B cell (primary cell): ENCODE data around the gene PITPNB. TPM values are rescaled to one million over a fixed set of nuclear protein-coding genes. Genes with fewer than 3 reads are reported as not detected.

ENCODE experiments used
- ATAC-seq: fragments of 200-7000 bp; cut with Tn5 transposase; one replicate; pipeline ENCODE4 v1.10.0; 2021; ENCODE audit warnings: low read depth, mild to moderate bottlenecking, moderate number of reproducible peaks, moderate library complexity
- CTCF ChIA-PET: fragments of 350-600 bp; sonication (Branson Sonifier 250); formaldehyde crosslinking; loops from one replicate; lab custom pipeline; 2021; ENCODE audit warnings: antibody characterized with exemption, inconsistent platforms; lab: Charles Lee
- POLR2A ChIA-PET: fragments of 350-600 bp; sonication (Branson Sonifier 250); formaldehyde crosslinking; loops from one replicate; lab custom pipeline; 2021; ENCODE audit warnings: antibody characterized with exemption; lab: Charles Lee
- DNase-seq: peaks from one replicate; pipeline ENCODE4 v3.0.0; 2013
- H2AFZ ChIP-seq: 2 replicates; pipeline ENCODE4 v1.6.1; 2012; ENCODE audit warnings: mild to moderate bottlenecking, low read depth, low read length; ENCODE audit not compliant: insufficient read depth, poor library complexity, severe bottlenecking
- H3K27ac ChIP-seq, 2 donors: 1 replicate in 1 of 2; 2 replicates in 1 of 2; pipeline ENCODE4 v1.5.1; 2012 to 2013; ENCODE audit warnings: low read length in 2 of 2, mild to moderate bottlenecking in 2 of 2, moderate library complexity in 1 of 2
- H3K27me3 ChIP-seq, 4 experiments: fragments of 200-600 bp in 1 of 4; sonication (generic) in 1 of 4; replicated peaks in 1 of 4; 1 replicate in 2 of 4; 2 replicates in 2 of 4; pipeline versions ENCODE4 v1.6.1 to v1.7.0; 2013 to 2016; ENCODE audit warnings: low read length in 3 of 4, mild to moderate bottlenecking in 2 of 4, mixed read lengths in 1 of 4, moderate library complexity in 1 of 4; ENCODE audit not compliant: insufficient read depth in 4 of 4, control insufficient read depth in 3 of 4; ENCODE audit errors: control extremely low read depth in 1 of 4
- H3K36me3 ChIP-seq, 2 experiments: replicated peaks in 1 of 2; 1 replicate in 1 of 2; 2 replicates in 1 of 2; pipeline versions ENCODE4 v1.6.1 to v1.7.1; 2013; ENCODE audit warnings: low read length in 1 of 2; ENCODE audit not compliant: insufficient read depth in 2 of 2, control insufficient read depth in 1 of 2; ENCODE audit errors: control extremely low read depth in 1 of 2, extremely low read depth in 1 of 2
- H3K4me1 ChIP-seq, 2 donors: fragments of 200-600 bp in 1 of 2; sonication (generic) in 1 of 2; 1 replicate in 1 of 2; 2 replicates in 1 of 2; pipeline versions ENCODE4 v1.5.1 to v1.6.1; 2013 to 2017; ENCODE audit warnings: low read length in 2 of 2; ENCODE audit not compliant: control insufficient read depth in 2 of 2, insufficient read depth in 2 of 2
- H3K4me2 ChIP-seq: replicated peaks from 2 replicates; pipeline ENCODE3; 2012; ENCODE audit warnings: mild to moderate bottlenecking, low read depth, low read length; ENCODE audit not compliant: poor library complexity, severe bottlenecking
- H3K4me3 ChIP-seq, 5 experiments: fragments of 200-600 bp in 1 of 5; sonication (generic) in 1 of 5; 1 replicate in 3 of 5; 2 replicates in 2 of 5; pipeline versions ENCODE4 v1.5.1 to v1.7.0; 2011 to 2016; ENCODE audit warnings: low read length in 4 of 5, mild to moderate bottlenecking in 4 of 5, low read depth in 2 of 5, control low read depth in 1 of 5, moderate library complexity in 1 of 5; ENCODE audit not compliant: insufficient read depth in 1 of 5; ENCODE audit errors: control extremely low read depth in 1 of 5, extremely low read depth in 1 of 5
- H3K79me2 ChIP-seq: fragments of 200-600 bp; sonication (generic); one replicate; pipeline ENCODE4 v1.6.0; 2016; ENCODE audit warnings: low read length; ENCODE audit not compliant: control insufficient read depth, insufficient read depth
- H3K9ac ChIP-seq: fragments of 200-600 bp; sonication (generic); 2 replicates; pipeline ENCODE4 v1.6.1; 2017; ENCODE audit warnings: mild to moderate bottlenecking, low read length, moderate library complexity
- H3K9me3 ChIP-seq, 3 donors: one replicate each; pipeline versions ENCODE4 v1.6.1 to v1.7.1; 2013; ENCODE audit warnings: low read length in 2 of 3; ENCODE audit not compliant: control insufficient read depth in 2 of 3, insufficient read depth in 1 of 3; ENCODE audit errors: control extremely low read depth in 1 of 3
- H4K20me1 ChIP-seq: 2 replicates; pipeline ENCODE4 v1.6.0; 2012; ENCODE audit warnings: mild to moderate bottlenecking, low read length; ENCODE audit not compliant: insufficient read depth, control insufficient read depth, poor library complexity, severe bottlenecking
- H3K27ac Mint-ChIP-seq: one replicate; pipeline ENCODE4 v1.8.0; 2021; ENCODE audit warnings: mixed read lengths
- H3K27me3 Mint-ChIP-seq: one replicate; pipeline ENCODE4 v1.8.0; 2021; ENCODE audit warnings: mixed read lengths
- H3K4me1 Mint-ChIP-seq: one replicate; pipeline ENCODE4 v1.8.0; 2021; ENCODE audit warnings: mixed read lengths
- H3K4me3 Mint-ChIP-seq: one replicate; pipeline ENCODE4 v1.8.0; 2021; ENCODE audit warnings: mixed read lengths
- H3K9me3 Mint-ChIP-seq: one replicate; pipeline ENCODE4 v1.8.0; 2022; ENCODE audit warnings: mixed read lengths; ENCODE audit not compliant: insufficient read depth
- CTCF ChIP-seq: fragments of 200-600 bp; IDR thresholded peaks from one replicate; pipeline ENCODE4 v1.8.0; 2022; ENCODE audit warnings: antibody characterized with exemption, mild to moderate bottlenecking
- EZH2 ChIP-seq: IDR thresholded peaks from 2 replicates; pipeline ENCODE4 v1.6.1; 2012; ENCODE audit warnings: borderline replicate concordance, low read depth, mild to moderate bottlenecking, moderate library complexity, low read length; ENCODE audit not compliant: insufficient read depth, poor library complexity, severe bottlenecking
- WGBS: methylation state at CpG from one replicate; pipeline ENCODE4 v1.1.5; 2013; ENCODE audit warnings: missing lambda C conversion rate; ENCODE audit not compliant: insufficient coverage; 5-methylcytosine and 5-hydroxymethylcytosine counted together
- intact Hi-C: fragments of 100-400 bp; cut with micrococcal nuclease; formaldehyde crosslinking; loops from one replicate; pipeline ENCODE4 v1.10.0; 2022
- polyA plus RNA-seq: library from polyadenylated mRNA; depleted of rRNA; stranded (reverse); fragments of >200 nt; gene quantifications from 2 replicates; pipeline ENCODE4 v1.2.3, GENCODE V29; 2012
- total RNA-seq, 2 donors: library from RNA; stranded (reverse); fragments of 120-200 nt in 1 of 2; gene quantifications; 1 replicate in 1 of 2; 2 replicates in 1 of 2; pipeline versions ENCODE4 v1.2.3 to v1.2.4, GENCODE V29; 2013 to 2022

PITPNB gene
- total and polyA plus RNA-seq, 2 donors (not counting 1 experiment from before 2014, with no cell fraction given) = 17.5 to 82.3 TPM

- H3K79me2 ChIP-seq = no peaks in the 10 kb centered on the region
- H3K9me3 ChIP-seq = peaks cover 0 to 3% (median 0%) of the 10 kb centered on the region in 3 donors
- ChIA-PET POLR2A (no interaction called here), CTCF (interaction anchor here (1.3 kb wide), 1 partner anchor 172 kb away, joined by 3 read pairs; no protein-coding TSS in a partner anchor)
- no peaks in the 10 kb centered on the region for H3K4me1 Mint-ChIP-seq
- no peak overlapping the region for H3K4me2 ChIP-seq
- DNase-seq (no peak), ATAC-seq (no peak)
- WGBS = 100% methylated on average over 1 of the region's 1 CpG
- no peaks in the 10 kb centered on the region for H3K9me3 Mint-ChIP-seq
- H3K27ac ChIP-seq = no peak overlapping the region
- no peak overlapping the region for H3K4me3 Mint-ChIP-seq
- H3K4me3 ChIP-seq = no peak overlapping the region
- intact Hi-C loops = no loop called here
- TF ChIP-seq CTCF (no peak), EZH2 (no peak)
- no peak overlapping the region for H3K9ac ChIP-seq
- peaks cover 3 to 50% of the 10 kb centered on the region in 2 experiments for H3K36me3 ChIP-seq
- H3K27ac Mint-ChIP-seq = no peak overlapping the region
- no peak overlapping the region for H2AFZ ChIP-seq
- H3K4me1 ChIP-seq = no peaks in the 10 kb centered on the region
- no peaks in the 10 kb centered on the region for H4K20me1 ChIP-seq
- no peaks in the 10 kb centered on the region for H3K27me3 Mint-ChIP-seq
- H3K27me3 ChIP-seq = no peaks in the 10 kb centered on the region
Measured at GRCh38 chr22:27848005-27848404, 71.1 kb downstream of the PITPNB start.

- H3K27ac ChIP-seq = no peak overlapping the region
- no peaks in the 10 kb centered on the region for H3K27me3 Mint-ChIP-seq
- H3K4me3 Mint-ChIP-seq = no peak overlapping the region
- CTCF ChIA-PET = interaction anchor here (0.6 kb wide), 1 partner anchor 223 kb away, joined by 4 read pairs; no protein-coding TSS in a partner anchor
- H3K27ac Mint-ChIP-seq = no peak overlapping the region
- no peak overlapping the region for H3K4me3 ChIP-seq
- no peaks in the 10 kb centered on the region for H3K9me3 Mint-ChIP-seq
- DNase-seq = no peak
- peaks cover 0 to 3% (median 0%) of the 10 kb centered on the region in 3 donors for H3K9me3 ChIP-seq
- no peak for TF ChIP-seq EZH2
- no peak for TF ChIP-seq CTCF
- H3K79me2 ChIP-seq = no peaks in the 10 kb centered on the region
- no peak overlapping the region for H2AFZ ChIP-seq
- H3K4me2 ChIP-seq = no peak overlapping the region
- no peaks in the 10 kb centered on the region for H3K4me1 Mint-ChIP-seq
- POLR2A ChIA-PET = no interaction called here
- H3K9ac ChIP-seq = no peak overlapping the region
- no peaks in the 10 kb centered on the region for H3K27me3 ChIP-seq
- peaks cover 0 to 39% of the 10 kb centered on the region in 2 experiments for H3K36me3 ChIP-seq
- no peaks in the 10 kb centered on the region for H3K4me1 ChIP-seq
- ATAC-seq = no peak
- intact Hi-C loops = no loop called here
- no peaks in the 10 kb centered on the region for H4K20me1 ChIP-seq
- WGBS = 93% methylated on average over 8 of the region's 9 CpGs
Measured at GRCh38 chr22:27846910-27847309, 72.1 kb downstream of the PITPNB start.
